HL-60 (cell line): Measurements from ENCODE around the gene TBC1D22A.

Experiments
- DNase-seq, 2 experiments: peaks; one replicate each; pipeline ENCODE4 v3.0.0-alpha.2; 2010 to 2020; ENCODE audit warnings: low read depth in 1 of 2, low spot score in 1 of 2
- H3K27ac ChIP-seq: fragments of 250-450 bp; sonication (Bioruptor Pico); replicated peaks from 2 replicates; pipeline ENCODE4 v1.5.1; 2020; ENCODE audit warnings: mild to moderate bottlenecking, moderate library complexity
- H3K27me3 ChIP-seq: fragments of 250-450 bp; sonication (Bioruptor Pico); 2 replicates; pipeline ENCODE4 v1.5.1; 2021; ENCODE audit warnings: mild to moderate bottlenecking, moderate library complexity; ENCODE audit not compliant: insufficient read depth, poor library complexity, severe bottlenecking
- H3K4me3 ChIP-seq: replicated peaks from 2 replicates; pipeline ENCODE4 v1.5.1; 2011; ENCODE audit warnings: mild to moderate bottlenecking, control low read depth, low read length; ENCODE audit not compliant: insufficient read depth
- GABPA ChIP-seq: IDR thresholded peaks from 2 replicates; pipeline ENCODE4 v1.6.1; 2012; ENCODE audit warnings: low read depth
- POLR2AphosphoS5 ChIP-seq: IDR thresholded peaks from 2 replicates; pipeline ENCODE4 v1.6.1; 2012; ENCODE audit warnings: low read depth
- SPI1 ChIP-seq: IDR thresholded peaks from 2 replicates; pipeline ENCODE4 v1.6.1; 2012; ENCODE audit warnings: low read depth, mild to moderate bottlenecking, borderline replicate concordance
- TF ChIP-seq, protein P1 (sequence below): IDR thresholded peaks from 2 replicates; pipeline ENCODE4 v1.6.1; 2012; ENCODE audit warnings: low read depth; ENCODE audit not compliant: insufficient replicate concordance
- TF ChIP-seq, protein P2 (sequence below): IDR thresholded peaks from one replicate; pipeline ENCODE4 v1.5.1; 2011; ENCODE audit warnings: low read length, control low read depth, inconsistent platforms; ENCODE audit not compliant: insufficient read depth

TBC1D22A gene

DNA sequence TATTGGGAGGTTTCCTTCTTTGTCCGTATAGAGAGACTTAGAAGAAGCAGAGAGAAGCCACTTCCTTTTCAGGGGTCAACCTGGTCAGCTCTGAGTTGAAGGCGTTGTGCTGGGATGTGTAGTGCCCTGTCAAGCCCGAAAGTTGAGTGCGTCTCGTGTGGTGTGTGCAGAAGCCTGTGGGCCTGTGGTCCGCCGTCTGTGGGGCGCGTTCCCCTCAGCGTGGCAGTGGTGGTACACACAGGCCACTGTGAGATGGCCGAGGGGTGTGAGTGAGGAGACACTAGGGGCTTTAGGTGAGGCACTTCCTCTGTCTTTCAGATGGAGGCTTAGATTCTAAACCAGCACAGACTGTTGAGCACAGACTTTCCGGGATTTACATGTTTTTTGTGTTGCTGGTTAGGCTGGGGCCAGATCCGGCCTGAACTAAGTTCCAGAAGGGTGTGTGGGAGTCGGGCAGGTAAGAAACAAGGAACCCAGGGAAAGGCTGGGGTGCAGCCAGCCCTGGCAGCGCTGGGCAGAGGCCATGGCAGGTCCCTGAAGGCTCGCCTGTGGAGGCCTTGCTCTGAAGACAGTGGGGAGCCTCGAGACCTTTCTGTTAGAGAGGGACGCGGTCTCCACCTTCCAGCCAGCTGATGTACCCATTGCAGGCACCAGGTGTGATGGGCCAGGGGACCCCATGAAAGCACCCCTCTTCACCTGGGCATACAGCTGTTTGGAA lies 194.2 kb downstream of the TBC1D22A start:
- no peak for TF ChIP-seq SPI1
- TF ChIP-seq, protein P1, sequence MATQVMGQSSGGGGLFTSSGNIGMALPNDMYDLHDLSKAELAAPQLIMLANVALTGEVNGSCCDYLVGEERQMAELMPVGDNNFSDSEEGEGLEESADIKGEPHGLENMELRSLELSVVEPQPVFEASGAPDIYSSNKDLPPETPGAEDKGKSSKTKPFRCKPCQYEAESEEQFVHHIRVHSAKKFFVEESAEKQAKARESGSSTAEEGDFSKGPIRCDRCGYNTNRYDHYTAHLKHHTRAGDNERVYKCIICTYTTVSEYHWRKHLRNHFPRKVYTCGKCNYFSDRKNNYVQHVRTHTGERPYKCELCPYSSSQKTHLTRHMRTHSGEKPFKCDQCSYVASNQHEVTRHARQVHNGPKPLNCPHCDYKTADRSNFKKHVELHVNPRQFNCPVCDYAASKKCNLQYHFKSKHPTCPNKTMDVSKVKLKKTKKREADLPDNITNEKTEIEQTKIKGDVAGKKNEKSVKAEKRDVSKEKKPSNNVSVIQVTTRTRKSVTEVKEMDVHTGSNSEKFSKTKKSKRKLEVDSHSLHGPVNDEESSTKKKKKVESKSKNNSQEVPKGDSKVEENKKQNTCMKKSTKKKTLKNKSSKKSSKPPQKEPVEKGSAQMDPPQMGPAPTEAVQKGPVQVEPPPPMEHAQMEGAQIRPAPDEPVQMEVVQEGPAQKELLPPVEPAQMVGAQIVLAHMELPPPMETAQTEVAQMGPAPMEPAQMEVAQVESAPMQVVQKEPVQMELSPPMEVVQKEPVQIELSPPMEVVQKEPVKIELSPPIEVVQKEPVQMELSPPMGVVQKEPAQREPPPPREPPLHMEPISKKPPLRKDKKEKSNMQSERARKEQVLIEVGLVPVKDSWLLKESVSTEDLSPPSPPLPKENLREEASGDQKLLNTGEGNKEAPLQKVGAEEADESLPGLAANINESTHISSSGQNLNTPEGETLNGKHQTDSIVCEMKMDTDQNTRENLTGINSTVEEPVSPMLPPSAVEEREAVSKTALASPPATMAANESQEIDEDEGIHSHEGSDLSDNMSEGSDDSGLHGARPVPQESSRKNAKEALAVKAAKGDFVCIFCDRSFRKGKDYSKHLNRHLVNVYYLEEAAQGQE = no peak
- no peak for TF ChIP-seq POLR2AphosphoS5
- TF ChIP-seq, protein P2, sequence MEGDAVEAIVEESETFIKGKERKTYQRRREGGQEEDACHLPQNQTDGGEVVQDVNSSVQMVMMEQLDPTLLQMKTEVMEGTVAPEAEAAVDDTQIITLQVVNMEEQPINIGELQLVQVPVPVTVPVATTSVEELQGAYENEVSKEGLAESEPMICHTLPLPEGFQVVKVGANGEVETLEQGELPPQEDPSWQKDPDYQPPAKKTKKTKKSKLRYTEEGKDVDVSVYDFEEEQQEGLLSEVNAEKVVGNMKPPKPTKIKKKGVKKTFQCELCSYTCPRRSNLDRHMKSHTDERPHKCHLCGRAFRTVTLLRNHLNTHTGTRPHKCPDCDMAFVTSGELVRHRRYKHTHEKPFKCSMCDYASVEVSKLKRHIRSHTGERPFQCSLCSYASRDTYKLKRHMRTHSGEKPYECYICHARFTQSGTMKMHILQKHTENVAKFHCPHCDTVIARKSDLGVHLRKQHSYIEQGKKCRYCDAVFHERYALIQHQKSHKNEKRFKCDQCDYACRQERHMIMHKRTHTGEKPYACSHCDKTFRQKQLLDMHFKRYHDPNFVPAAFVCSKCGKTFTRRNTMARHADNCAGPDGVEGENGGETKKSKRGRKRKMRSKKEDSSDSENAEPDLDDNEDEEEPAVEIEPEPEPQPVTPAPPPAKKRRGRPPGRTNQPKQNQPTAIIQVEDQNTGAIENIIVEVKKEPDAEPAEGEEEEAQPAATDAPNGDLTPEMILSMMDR = no peak
- no peak for TF ChIP-seq GABPA
- no peak for DNase-seq
- Histone ChIP-seq H3K4me3 (no peak overlapping the region), H3K27ac (no peak overlapping the region), H3K27me3 (no peaks in the 10 kb centered on the region)

DNA sequence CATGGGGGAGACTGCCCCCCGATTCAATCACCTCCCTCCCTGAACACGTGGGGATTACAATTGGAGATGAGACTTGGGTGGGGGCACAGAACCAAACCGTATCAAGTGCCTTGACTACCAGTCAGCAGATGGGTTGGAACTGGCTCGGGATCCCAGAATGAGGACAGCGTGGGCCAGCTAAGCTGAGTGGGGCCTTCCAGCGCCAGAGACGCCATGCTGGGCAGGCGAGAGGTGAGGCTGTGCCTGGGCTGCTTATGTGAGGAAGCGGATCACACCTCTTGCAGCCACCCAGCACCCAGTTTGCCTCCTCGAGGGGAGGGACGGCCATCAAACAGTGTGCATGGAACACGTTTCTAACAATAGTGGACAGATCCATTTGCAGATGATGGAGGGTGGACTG lies 195.1 kb downstream of the TBC1D22A start:
- H3K27ac ChIP-seq = no peak overlapping the region
- no peak for DNase-seq
- TF ChIP-seq, protein P2 = no peak
- TF ChIP-seq SPI1 (no peak), POLR2AphosphoS5 (no peak), GABPA (no peak)
- TF ChIP-seq, protein P1 = no peak
- H3K4me3 ChIP-seq = no peak overlapping the region
- no peaks in the 10 kb centered on the region for H3K27me3 ChIP-seq

DNA sequence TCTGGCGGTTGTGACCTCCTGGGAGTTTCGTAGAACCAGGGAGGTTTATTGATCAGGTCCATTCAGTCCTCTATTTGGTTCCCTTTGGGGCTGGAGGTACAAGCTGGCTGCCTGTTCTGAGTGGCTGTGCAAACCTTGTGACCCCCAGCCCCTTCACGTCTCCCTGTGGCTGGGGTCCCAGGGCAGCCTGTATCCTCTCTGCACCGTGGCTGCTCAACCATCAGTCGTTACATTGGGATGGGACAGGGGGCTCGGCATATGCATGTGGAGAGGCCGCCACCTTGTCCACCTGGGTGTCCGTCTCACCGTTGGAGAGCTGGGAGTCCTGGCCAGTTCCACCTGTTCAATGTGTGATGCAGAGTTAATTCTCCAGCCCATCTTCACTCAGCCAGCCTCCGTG lies 195.7 kb downstream of the TBC1D22A start:
- TF ChIP-seq, protein P2 = no peak
- TF ChIP-seq POLR2AphosphoS5 = no peak
- H3K4me3 ChIP-seq = no peak overlapping the region
- H3K27me3 ChIP-seq = no peaks in the 10 kb centered on the region
- no peak overlapping the region for H3K27ac ChIP-seq
- DNase-seq = no peak

DNA sequence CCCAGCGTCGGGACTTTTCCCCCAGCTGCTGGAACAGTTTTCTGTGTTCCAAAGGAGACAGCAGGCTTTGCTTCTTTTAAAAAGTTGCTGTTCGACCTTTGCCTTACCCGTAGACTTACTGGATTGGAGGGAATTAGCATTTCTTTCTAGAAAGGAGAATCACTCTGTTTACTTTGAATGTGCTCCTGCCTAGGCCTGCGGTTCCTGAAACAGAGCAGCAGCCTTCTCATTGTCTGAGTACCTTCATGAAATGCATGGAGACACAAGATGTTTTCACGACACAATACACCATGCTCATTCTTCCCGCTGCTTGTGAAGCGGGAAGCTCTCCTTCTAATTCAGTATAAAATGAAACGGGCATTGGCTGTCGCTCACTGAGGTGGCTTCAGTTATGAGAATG lies 196.2 kb downstream of the TBC1D22A start:
- DNase-seq = no peak
- TF ChIP-seq, protein P2 = no peak
- TF ChIP-seq, protein P1 = no peak
- TF ChIP-seq GABPA (no peak), SPI1 (no peak), POLR2AphosphoS5 (no peak)
- Histone ChIP-seq H3K4me3 (no peak overlapping the region), H3K27ac (no peak overlapping the region), H3K27me3 (no peaks in the 10 kb centered on the region)
